ENCODE measurements around the gene ZBTB43. TPM values are rescaled to one million over a fixed set of nuclear protein-coding genes. Genes with fewer than 3 reads are reported as not detected.

ZBTB43 gene
- polyA plus RNA-seq, 3 donors: 10.5 to 18.8 (median 14.3) TPM

- no peak for DNase-seq
These were observed 47.3 kb downstream of the ZBTB43 start for GRCh38 chr9:126852086-126852688.

- no peak for DNase-seq
These were observed 48.8 kb downstream of the ZBTB43 start for GRCh38 chr9:126853667-126854066.

- no peak for DNase-seq
These were observed 49.9 kb downstream of the ZBTB43 start for GRCh38 chr9:126854734-126855133.

DNA sequence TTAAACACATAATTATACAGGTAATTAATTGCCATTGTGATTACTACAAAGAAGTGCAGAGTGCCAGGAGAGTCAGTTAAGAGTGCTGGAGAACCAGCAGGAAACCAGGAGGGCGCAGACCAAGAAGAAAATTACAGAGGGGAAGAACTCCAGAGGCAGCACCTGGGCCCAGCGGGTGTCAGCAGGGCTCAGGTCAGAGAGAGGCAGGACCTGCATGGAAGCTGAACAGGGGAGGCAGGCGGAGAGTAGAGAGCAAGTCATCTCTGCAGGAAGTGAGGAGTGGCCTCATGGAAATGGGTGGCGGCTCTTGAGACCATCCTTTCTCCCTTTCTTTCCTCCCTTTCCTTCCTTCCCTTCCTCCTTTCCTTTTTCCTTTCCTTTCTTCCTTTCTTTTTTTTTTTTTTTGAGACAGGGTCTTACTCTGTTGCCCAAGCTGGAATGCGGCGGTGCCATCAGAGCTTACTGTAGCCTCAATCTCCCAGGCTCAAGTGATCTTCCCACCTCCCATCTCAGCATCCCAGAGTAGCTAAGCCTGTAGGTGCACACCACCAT, 51.6 kb downstream of the ZBTB43 start:
- no peak for DNase-seq

GRCh38 chr9:126857261-126857960, 52.6 kb downstream of the ZBTB43 start:
- DNase-seq: no peak

GRCh38 chr9:126859111-126859510, 54.3 kb downstream of the ZBTB43 start:
- DNase-seq: no peak

DNA sequence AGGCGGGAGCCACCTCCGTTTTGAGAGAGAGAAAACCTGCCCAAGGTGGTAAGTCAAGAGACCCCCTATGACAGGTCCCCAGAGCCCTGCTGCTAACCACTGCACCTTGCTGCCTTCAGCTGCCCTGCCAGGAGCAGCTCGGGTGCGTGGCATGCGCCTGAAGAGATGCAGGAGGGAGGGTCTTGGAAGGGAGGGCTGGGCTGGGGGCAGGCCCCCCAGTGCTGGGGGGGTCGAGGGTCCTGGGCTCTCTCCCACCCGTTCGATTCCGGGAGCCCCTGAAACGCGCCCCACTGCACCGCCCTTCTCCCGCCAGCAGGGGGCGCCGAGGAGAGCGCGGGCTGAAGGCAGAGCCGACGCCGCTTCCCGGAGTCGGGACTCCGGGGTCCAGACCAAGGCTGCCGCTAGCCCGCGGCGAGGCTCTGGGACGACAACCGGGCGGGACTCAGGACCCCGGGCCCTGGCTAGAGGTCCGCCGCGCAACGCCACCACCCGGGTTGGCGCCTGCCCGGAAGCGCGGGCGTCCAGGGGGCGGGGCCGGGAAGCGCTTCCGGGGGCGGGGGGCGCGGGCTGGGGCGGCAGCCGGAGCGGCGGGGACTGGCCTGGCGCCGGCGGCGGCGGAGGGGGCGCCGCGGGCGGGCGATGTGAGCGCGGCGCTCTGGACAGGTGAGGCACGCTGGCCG, 55.4 kb downstream of the ZBTB43 start, which contains the start of gene ZBTB34:
ZBTB34 (plus strand) TSS at position 563 of the 680 bp plus-strand sequence. CDS start 18,761 bp downstream, outside the sequence.
- DNase-seq: peak; percentile 64

GRCh38 chr9:126860757-126861466, 56.1 kb downstream of the ZBTB43 start:
- DNase-seq: no peak

GRCh38 chr9:126861707-126862103, 56.9 kb downstream of the ZBTB43 start:
- DNase-seq: no peak

DNA sequence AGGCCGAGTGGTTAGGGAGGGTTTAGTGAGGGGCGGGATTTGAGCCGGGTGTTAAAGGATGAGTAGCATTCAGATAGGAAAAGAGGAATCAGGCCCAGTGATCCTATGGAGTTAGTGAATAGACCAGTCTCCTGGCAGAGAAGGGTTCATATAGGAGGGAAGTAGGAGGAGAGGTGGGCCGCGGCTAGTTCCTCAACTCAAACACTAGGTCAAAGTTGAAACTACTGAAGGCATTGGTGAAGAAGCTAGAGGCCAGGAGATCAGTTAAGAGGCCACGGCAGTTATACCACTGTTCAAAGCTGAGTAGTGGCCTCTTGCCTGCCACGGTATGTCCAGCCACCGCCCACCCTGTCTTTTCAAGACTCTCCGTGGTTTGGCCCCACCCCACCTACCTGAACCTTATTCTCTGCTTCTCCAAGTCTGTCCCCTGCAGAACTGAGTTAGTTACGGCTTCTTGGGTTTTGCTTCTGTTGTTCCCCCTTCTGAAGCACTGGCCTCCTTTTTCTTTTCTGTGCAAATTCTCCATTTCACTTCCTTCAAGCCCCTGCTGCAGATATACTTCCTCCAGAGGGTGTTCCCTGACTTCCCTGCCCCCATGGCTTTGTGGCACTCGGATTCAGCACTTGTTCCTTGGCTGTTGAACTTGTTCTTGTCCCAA, 57.4 kb downstream of the ZBTB43 start:
- DNase-seq: no peak

- no peak for DNase-seq
These were observed 59.9 kb downstream of the ZBTB43 start for GRCh38 chr9:126864771-126865170.

GRCh38 chr9:126869368-126869767, 64.5 kb downstream of the ZBTB43 start:
- DNase-seq: no peak

- no peak for DNase-seq
These were observed 67.7 kb downstream of the ZBTB43 start for GRCh38 chr9:126872516-126872915.

GRCh38 chr9:126874546-126875314, 69.9 kb downstream of the ZBTB43 start:
- no peak for DNase-seq

DNA sequence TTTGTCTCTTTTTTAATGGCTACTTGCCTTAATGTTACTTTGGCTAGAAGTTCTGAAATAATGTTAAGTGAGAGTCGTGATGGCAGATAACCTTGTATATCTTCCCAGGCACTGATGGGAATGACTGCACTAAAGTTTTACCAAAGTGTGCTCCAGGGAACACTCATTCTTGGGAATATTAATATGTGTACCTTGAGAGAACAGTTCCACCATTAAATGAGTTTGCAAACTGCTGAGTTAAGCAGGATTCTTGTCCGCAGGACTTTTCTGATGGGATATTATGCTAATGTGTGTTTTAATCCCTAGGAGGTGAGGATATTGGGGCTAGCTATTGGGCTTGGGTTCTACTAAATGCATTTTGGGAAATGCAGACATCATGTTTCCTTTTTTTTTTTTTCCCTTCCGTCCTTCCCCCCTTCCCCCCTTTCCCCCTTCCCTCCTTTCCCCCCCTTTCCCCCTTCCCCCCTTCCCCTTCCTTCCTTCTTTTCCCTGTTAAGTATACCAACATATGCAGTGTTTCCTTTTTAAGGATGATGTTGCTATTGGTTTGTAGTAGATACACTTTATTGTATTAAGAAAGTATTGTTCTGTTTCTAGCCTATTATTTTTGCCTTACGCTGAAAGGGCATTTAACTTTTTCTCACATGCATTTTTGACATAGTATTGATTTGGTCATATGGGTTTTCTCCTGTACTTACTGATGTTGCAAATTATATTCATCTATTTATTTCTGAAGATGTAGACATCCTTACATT, 71.1 kb downstream of the ZBTB43 start:
- no peak for DNase-seq

DNA sequence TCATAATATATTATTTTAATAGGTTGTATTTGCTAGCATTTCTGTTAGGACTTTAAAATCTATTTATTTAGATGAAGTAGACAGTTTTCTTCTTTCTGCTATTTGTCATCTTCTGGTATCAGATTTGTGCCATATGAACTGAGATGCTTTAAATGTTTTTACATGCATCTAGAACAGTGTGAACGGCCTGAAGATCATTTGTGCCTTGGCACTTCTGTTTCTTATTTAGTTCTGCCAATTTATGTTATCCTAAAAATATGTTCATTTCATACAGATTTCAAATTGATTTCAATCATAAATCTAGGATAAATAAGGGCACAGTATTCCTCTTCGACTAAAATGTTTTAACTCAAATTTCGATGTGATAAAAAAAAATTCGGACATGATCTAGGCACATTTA, 71.7 kb downstream of the ZBTB43 start:
- DNase-seq: no peak

GRCh38 chr9:126877418-126877817, 72.6 kb downstream of the ZBTB43 start:
- DNase-seq: no peak

GRCh38 chr9:126879288-126879687, 74.4 kb downstream of the ZBTB43 start:
- DNase-seq: no peak

DNA sequence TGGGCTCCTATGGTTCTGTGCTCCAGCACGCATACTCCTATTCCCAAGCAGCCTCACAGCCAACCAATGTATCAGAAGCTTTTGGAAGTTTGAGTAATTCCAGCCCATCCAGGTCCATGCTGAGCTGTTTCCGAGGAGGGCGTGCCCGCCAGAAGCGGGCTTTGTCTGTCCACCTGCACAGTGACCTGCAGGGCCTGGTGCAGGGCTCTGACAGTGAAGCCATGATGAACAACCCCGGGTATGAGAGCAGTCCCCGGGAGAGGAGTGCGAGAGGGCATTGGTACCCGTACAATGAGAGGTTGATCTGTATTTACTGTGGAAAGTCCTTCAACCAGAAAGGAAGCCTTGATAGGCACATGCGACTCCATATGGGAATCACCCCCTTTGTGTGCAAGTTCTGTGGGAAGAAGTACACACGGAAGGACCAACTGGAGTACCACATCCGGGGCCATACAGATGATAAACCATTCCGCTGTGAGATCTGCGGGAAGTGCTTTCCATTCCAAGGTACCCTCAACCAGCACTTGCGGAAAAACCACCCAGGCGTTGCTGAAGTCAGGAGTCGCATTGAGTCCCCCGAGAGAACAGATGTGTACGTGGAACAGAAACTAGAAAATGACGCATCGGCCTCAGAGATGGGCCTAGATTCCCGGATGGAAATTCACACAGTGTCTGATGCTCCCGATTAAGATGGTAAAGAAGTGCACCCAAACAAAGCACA, 75.5 kb downstream of the ZBTB43 start:
- no peak for DNase-seq

Measured in renal pelvis (tissue), 4 donors.